Hindlimb muscle (tissue), 1 donor: ENCODE data around the gene NOL4L. TPM values are rescaled to one million over a fixed set of nuclear protein-coding genes. Genes with fewer than 3 reads are reported as not detected.
A peak's percentile ranks its signal among the peaks of the same experiment; 100 is the strongest.
"Not testable (repeated sequence)": the region's sequence is repeated elsewhere in the genome, so short reads cannot be mapped to it uniquely, and the experiment has no call there.

Source experiments
- DNase-seq: peaks from one replicate; pipeline ENCODE4 v3.0.0-alpha.2; 2013
- polyA plus RNA-seq: library from polyadenylated mRNA; unstranded; fragments of 120-200 nt; gene quantifications from one replicate; pipeline ENCODE4 v1.2.1, GENCODE V29; 2013; ENCODE audit not compliant: insufficient read length

Gene NOL4L
- polyA plus RNA-seq, 1 donor = 17.6 TPM

- DNase-seq = no peak
These were observed 76.9 kb downstream of the NOL4L start for GRCh38 chr20:32507998-32508774.

GRCh38 chr20:32506721-32507120 lies 78.4 kb downstream of the NOL4L start:
- DNase-seq = no peak

- DNase-seq = no peak
These were observed 79.2 kb downstream of the NOL4L start for GRCh38 chr20:32505723-32506473.

GRCh38 chr20:32501709-32502108 lies 83.4 kb downstream of the NOL4L start:
- no peak for DNase-seq

- no peak for DNase-seq
These were observed 87.4 kb downstream of the NOL4L start for GRCh38 chr20:32497589-32498224.

- no peak for DNase-seq
These were observed 88.2 kb downstream of the NOL4L start for GRCh38 chr20:32496811-32497533.

- no peak for DNase-seq
These were observed 89.2 kb downstream of the NOL4L start for GRCh38 chr20:32495949-32496348.

GRCh38 chr20:32495217-32495565 lies 89.9 kb downstream of the NOL4L start:
- no peak for DNase-seq

- DNase-seq = no peak
These were observed 90.5 kb downstream of the NOL4L start for GRCh38 chr20:32494483-32495216.

GRCh38 chr20:32493356-32493755 lies 91.8 kb downstream of the NOL4L start:
- DNase-seq = no peak

GRCh38 chr20:32491764-32492151 lies 93.4 kb downstream of the NOL4L start:
- DNase-seq = not testable (repeated sequence)

- DNase-seq = no peak
These were observed 94.0 kb downstream of the NOL4L start for GRCh38 chr20:32490942-32491763.

GRCh38 chr20:32488066-32488838 lies 96.9 kb downstream of the NOL4L start:
- DNase-seq = no peak

GRCh38 chr20:32487381-32487780 lies 97.8 kb downstream of the NOL4L start:
- DNase-seq = no peak

- no peak for DNase-seq
These were observed 99.2 kb downstream of the NOL4L start for GRCh38 chr20:32485770-32486478.

- DNase-seq = peak; percentile 82
These were observed 100.0 kb downstream of the NOL4L start for GRCh38 chr20:32484958-32485769.

- DNase-seq = peak; percentile 36
These were observed 100.7 kb downstream of the NOL4L start for GRCh38 chr20:32484225-32484957.
